ES-I3 (cell line): ENCODE results near the gene RPL5.
"Not testable (repeated sequence)": the region's sequence is repeated elsewhere in the genome, so short reads cannot be mapped to it uniquely, and the experiment has no call there.

ENCODE experiments used
- H3K36me3 ChIP-seq: 2 replicates; pipeline ENCODE4 v1.6.1; 2013; ENCODE audit warnings: mild to moderate bottlenecking, low read length, control low read depth, moderate library complexity; ENCODE audit not compliant: insufficient read depth
- H3K4me1 ChIP-seq: 2 replicates; pipeline ENCODE4 v1.6.1; 2013; ENCODE audit warnings: mild to moderate bottlenecking, control low read depth, low read length; ENCODE audit not compliant: insufficient read depth
- H3K9ac ChIP-seq: 2 replicates; pipeline ENCODE4 v1.6.1; 2013; ENCODE audit warnings: low read depth, mild to moderate bottlenecking, low read length, moderate library complexity
- H3K9me3 ChIP-seq: 2 replicates; pipeline ENCODE4 v1.6.1; 2013; ENCODE audit warnings: mild to moderate bottlenecking, low read length, moderate library complexity; ENCODE audit not compliant: control insufficient read depth, insufficient read depth

RPL5 gene

DNA sequence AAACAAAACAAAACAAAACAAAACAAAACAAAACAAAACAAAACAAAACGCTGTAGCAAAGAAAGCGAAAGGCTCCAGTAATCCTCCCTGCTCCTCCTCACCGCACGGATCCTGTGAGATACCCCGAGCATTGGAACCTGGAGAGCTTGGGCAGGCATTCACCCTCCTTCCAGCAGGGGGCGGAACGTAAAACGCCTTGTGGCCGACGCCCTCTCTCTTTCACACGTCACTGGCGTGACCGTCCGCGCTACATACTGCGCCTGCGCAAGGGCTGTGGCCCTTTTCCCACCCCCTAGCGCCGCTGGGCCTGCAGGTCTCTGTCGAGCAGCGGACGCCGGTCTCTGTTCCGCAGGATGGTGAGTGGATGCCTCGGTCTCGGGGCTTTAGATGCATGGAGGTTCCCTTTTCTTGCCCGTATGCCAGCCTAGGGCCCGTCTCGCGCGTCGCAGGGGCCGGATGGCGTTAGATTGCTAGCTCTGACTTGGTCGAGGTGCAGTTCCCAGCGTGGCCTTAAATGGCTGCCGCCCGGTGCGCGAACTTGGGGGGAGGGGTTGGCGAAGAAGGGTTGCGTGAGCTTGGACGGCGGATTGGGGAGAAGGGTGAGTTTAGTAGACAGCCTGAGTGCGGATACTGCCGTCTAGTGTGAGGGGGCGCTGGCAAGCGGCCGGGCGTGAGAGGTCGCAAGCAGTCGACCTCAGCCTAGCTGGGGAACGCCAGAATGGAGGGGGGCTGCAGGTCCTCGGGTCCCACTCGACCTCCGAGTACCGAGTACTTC is at the start of gene RPL5:
Gene RPL5 (plus strand): TSS at position 279 of the 775 bp plus-strand sequence. CDS start 75 bp downstream, at position 354.
- peak within 1 kb of the TSS; percentile 91 for H3K9ac ChIP-seq
- peaks cover 21% of the 10 kb centered on the region for H3K36me3 ChIP-seq
- H3K9me3 ChIP-seq, result no peaks in the 10 kb centered on the region
- H3K4me1 ChIP-seq, result peaks cover 12% of the 10 kb centered on the region

DNA sequence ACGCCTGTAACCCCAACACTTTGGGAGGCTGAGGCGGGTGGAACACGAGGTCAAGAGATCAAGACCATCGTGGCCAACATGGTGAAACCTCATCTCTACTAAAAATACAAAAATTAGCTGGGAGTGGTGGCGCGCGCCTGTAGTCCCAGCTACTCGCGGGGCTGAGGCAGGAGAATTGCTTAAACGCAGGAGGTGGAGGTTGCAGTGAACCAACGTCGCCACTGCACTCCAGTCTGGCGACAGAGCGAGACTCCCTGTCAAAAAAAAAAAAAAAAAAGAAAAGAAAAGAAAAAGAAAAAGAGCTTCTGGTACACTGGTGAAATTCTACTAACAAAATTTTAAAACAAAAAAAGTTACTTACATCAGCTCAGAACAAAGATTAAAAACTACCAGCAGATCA is 48.3 kb upstream of the RPL5 start:
- H3K36me3 ChIP-seq, H3K9me3 ChIP-seq, H3K4me1 ChIP-seq: not testable (repeated sequence)
- peak overlapping the region; percentile 98; the same call in 1 of the 2 replicates for H3K9ac ChIP-seq

DNA sequence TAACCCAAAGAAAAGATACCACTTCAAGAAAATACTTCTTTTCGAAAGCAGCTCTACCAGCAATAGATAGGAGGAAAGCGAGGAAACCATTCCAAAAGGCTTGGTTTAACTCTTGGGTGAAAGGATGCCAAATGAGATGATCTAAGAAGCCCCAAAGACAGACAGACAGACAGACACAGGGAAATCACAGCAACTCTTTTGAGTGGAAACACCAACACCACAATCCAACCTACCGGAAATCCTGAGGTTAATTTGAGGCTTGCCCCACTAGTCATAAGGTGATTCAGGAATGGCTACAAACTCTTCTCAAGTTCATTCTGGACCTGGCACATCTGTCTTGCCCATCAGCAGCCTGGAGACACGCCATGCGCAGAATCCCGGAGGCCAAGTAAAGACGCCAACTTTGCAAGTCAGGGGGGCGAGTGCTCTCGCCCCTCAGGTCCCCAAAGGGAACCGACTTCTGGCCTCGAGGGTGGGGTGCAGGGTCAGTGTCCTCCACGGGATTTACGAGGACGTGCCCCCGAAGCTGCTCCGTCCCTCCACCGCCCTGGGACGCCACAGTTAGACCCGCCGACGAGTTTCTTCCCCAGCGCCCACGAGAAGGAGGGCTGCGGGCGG is 47.7 kb upstream of the RPL5 start:
- Histone ChIP-seq H3K9ac (peak overlapping the region; percentile 98), H3K36me3 (no peaks in the 10 kb centered on the region), H3K9me3 (no peaks in the 10 kb centered on the region), H3K4me1 (no peaks in the 10 kb centered on the region)

GRCh38 chr1:92784639-92785500 is 47.0 kb upstream of the RPL5 start, which contains the start of gene EVI5:
EVI5 (minus strand) TSS chr1:92785108; CDS start chr1:92736546, 48,562 bp downstream.
- Histone ChIP-seq H3K4me1 (peaks cover 4% of the 10 kb centered on the region; the same call in 1 of the 2 replicates), H3K9ac (peak within 1 kb of the TSS; percentile 98), H3K36me3 (no peaks in the 10 kb centered on the region), H3K9me3 (no peaks in the 10 kb centered on the region)

DNA sequence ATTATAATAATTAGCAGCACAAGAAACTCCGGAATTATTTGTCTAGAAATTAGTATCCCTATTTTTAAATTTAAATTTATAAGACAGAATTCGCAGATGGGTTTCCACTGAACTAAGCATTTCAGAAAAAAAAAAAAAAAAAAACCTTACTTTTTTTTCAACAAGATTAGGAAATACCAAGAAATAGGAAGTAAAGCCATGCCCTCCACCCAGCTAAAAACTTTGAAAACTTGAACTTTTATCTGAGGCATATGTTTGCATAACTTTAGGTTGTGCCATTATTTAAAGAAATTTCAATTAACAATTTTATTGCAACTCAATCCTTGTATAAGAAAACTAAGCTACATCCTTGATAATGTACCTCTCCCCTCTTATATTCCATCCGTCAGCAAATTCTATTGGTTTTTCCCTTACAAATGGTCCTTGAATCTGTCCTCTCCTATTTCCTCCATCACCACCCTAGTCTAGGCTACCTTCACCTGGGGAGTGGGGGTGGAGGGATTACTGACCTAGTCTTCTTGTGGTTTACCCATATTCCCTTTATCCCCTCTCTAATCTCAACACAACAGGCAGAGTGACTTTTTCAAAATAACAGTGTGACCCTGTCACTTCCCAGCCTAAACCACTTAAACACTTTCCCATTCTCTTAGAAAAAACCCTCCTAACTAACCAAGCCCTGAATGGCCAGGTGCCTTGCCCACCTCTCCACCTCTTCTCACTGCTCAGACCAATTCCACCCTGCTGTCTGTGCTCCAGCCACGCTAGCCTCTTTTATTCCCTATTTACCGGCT is 45.5 kb upstream of the RPL5 start:
- no peak overlapping the region for H3K9ac ChIP-seq
- peaks cover 6% of the 10 kb centered on the region; the same call in 1 of the 2 replicates for H3K4me1 ChIP-seq
- no peaks in the 10 kb centered on the region for H3K36me3 ChIP-seq
- H3K9me3 ChIP-seq, result no peaks in the 10 kb centered on the region

GRCh38 chr1:92790081-92790480 is 41.8 kb upstream of the RPL5 start:
- Histone ChIP-seq H3K9me3 (no peaks in the 10 kb centered on the region), H3K36me3 (no peaks in the 10 kb centered on the region), H3K9ac (no peak overlapping the region), H3K4me1 (peaks cover 14% of the 10 kb centered on the region)

GRCh38 chr1:92790867-92791266 is 41.0 kb upstream of the RPL5 start:
- H3K9ac ChIP-seq, result no peak overlapping the region
- no peaks in the 10 kb centered on the region for H3K9me3 ChIP-seq
- H3K4me1 ChIP-seq, result peaks cover 14% of the 10 kb centered on the region
- no peaks in the 10 kb centered on the region for H3K36me3 ChIP-seq

DNA sequence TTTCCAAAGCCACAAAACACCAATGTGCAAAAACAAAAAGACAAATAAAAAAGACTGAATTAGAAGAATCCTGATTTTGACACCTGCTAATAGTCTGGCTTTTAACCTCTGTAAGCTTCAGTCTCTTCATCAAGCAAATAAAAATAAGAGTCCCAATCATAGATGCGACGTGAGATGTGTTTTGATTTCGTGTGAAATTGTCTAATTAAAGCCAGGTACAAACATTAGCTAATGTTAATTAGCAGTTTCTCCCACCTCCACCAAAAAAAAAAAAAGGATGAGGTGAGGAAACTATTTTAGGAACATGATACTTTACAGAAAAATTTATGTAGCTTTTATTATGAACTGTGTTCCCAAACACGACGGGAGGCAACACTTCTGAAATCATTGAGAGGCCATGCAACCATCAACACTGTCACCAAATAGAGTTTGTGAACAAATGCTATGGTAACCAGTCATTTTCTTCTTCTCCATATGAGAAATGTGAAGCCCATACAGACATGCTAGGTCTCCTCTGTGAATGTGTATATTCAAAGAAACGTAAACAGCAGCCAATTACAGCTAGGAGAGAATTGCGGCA is 40.3 kb upstream of the RPL5 start:
- Histone ChIP-seq H3K36me3 (no peaks in the 10 kb centered on the region), H3K9ac (peak overlapping the region; percentile 33), H3K4me1 (peaks cover 14% of the 10 kb centered on the region), H3K9me3 (no peaks in the 10 kb centered on the region)

DNA sequence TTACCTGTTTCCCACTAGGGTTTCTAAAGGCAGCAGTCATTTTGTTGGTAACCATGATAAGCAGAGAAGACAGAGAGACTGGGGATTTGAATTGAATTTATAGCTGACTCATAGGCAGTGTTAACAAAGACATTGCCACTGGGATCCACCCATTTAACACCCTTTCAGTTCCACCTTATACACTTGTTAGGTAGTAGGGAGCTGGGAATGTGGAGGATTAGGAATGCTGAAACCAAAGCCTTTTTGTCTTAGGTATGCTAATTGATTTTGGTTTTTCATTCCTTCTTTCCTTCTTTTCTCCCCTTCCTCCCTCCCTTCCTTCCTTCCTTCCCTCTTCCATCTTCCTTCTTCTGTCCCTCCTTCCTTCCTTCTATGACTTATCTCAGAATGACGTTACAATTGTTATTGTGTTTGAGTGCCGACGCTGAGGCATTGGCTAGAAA is 39.5 kb upstream of the RPL5 start:
- Histone ChIP-seq H3K4me1 (peaks cover 14% of the 10 kb centered on the region), H3K9ac (peak overlapping the region; percentile 33), H3K9me3 (no peaks in the 10 kb centered on the region), H3K36me3 (no peaks in the 10 kb centered on the region)

DNA sequence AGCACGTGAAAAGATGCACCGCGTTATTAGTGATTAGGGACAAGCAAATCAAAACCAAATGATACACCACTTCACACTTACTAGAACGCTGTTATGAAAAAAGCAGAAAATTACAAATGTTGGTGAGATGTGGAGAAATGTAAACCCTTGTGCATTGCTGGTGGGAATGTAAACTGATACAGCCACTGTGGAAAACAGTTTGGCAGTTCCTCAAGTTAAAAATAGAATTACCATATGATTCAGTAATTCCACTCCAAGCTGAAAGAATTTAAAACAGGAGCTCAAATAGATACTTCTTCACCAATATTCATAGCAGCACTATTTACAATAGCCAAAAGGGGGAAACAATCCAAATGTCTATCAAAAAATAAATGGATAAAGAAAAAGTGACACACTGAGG is 36.7 kb upstream of the RPL5 start:
- no peaks in the 10 kb centered on the region for H3K36me3 ChIP-seq
- no peak overlapping the region for H3K9ac ChIP-seq
- H3K4me1 ChIP-seq, result peaks cover 9% of the 10 kb centered on the region; the same call in 1 of the 2 replicates
- no peaks in the 10 kb centered on the region for H3K9me3 ChIP-seq

DNA sequence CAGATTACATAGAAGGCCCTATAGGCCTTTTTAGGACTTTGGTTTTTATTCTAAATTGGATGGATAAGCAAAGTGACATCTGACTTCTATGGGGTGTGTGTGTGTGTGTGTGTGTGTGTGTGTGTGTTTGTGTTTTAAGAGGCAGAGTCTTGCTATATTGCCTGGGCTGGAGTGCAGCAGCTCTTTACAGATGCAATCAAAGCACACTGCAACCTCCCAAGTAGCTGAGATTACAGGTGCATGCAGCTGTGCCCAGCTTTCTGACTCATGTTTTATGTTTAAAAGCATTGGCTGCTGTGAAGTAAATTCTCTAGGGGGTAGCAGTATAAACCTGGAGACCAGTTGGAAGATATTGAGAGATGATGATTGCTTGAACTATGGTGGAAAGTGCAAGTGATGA is 34.5 kb upstream of the RPL5 start:
- H3K9me3 ChIP-seq, result no peaks in the 10 kb centered on the region
- no peaks in the 10 kb centered on the region for H3K4me1 ChIP-seq
- H3K36me3 ChIP-seq, result no peaks in the 10 kb centered on the region
- no peak overlapping the region for H3K9ac ChIP-seq

DNA sequence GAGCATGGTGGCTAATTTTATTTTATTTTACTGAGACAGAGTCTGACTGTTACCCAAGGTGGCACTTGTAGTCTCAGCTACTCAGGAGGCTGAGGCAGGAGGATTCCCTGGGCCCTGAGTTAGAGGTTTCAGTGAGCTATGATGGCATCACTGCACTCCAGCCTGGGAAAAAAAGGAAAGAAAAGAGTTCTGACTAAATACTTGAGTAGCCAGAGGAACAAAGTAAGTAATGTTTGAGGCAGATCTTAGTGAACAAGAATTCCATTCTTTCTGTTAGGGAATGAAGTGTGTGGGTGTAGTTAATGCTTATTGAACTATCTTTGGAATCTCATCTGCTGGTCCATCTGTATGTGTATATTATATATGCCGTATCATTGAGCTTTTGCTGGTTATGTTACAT is 33.9 kb upstream of the RPL5 start:
- Histone ChIP-seq H3K9me3 (no peaks in the 10 kb centered on the region), H3K9ac (no peak overlapping the region), H3K4me1 (no peaks in the 10 kb centered on the region), H3K36me3 (no peaks in the 10 kb centered on the region)

DNA sequence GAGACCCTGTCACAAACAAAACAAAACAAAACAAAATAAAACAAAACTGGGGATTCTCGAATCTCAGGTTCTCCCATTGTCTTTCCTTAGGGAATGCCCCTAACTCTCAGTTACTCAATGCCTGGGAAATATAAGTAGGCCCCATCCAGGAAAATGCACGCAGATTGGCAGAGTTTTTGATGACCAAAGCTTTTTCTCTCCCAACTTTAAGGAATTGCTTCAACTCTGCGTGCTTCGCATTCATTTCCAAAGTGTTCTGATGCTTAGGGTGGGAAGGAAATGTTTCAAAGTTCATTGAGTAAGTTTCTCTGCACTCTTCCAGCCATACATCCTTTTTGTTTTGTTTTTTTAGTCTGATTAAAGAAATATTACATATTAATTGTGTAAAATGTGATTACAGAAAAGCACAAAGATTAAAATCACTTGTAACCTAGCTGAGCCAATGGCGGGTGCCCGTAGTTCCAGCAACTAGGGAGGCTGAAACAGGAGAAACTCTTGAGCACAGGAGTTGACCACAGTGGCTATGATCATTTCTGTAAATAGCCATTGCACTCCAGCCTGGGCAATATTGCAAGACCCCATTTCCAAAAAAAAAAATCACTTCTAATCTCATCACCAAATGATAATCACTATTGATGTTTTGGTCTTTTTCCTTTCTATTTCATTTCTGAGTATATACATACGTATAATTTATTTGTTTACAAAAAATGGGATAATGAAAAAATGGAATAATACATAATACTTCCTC is 28.5 kb upstream of the RPL5 start:
- H3K4me1 ChIP-seq, result 0 out of 2 replicates have a peak, but pooled peaks cover 6% of the 10 kb centered on the region
- H3K36me3 ChIP-seq, result no peaks in the 10 kb centered on the region
- no peaks in the 10 kb centered on the region for H3K9me3 ChIP-seq
- no peak overlapping the region for H3K9ac ChIP-seq
